ENCODE measurements around the gene MRPS5.
A peak's percentile ranks its signal among the peaks of the same experiment; 100 is the strongest.
"Not testable (repeated sequence)": the region's sequence is repeated elsewhere in the genome, so short reads cannot be mapped to it uniquely, and the experiment has no call there.

The MRPS5 gene

DNA sequence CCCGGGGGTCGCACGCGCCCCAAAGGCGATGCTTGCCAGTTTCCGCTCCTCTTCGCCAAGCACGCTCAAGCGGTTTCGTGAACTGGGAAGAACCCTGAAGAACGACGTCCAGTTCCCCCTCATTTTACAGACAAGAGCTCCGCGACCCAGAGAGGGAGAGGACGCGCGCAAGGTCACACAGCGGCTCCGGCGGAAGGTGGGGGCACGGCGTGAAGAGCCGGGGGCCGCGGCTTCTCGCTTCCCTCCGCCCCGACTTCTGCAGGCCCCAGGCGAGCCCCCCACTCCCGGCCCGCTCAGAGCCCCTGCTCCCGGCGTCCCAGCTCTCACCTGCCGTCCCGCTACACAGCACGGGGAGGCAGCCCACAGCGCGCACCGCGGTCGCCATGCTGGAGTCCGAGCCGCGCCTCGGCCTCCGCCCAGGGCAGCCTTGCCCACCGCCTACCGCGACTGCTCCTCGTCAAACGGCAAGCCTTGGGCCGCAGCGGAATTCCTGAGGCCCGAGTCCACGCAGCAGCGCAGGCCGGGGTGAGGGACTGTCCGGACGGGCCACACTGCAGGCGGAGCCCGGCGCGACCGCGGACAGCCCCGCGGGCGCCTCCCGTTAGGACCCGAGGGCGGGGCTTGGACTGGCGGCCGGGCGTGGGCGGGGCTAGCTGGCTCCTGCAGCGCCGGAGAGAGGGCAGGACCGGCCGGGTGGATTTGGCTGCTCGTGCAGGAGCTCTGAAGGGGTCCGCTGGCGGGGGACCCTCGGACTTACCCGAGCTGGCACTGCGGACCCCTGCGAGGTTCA, at the start of gene MRPS5:
Gene MRPS5 (minus strand): TSS at position 402 of the 790 bp plus-strand sequence. CDS start 17 bp downstream, at position 385.
- peak; percentile 74 to 86 for DNase-seq (ENCODE audit: low read depth in 1 of 2, low spot score in 1 of 2)

DNA sequence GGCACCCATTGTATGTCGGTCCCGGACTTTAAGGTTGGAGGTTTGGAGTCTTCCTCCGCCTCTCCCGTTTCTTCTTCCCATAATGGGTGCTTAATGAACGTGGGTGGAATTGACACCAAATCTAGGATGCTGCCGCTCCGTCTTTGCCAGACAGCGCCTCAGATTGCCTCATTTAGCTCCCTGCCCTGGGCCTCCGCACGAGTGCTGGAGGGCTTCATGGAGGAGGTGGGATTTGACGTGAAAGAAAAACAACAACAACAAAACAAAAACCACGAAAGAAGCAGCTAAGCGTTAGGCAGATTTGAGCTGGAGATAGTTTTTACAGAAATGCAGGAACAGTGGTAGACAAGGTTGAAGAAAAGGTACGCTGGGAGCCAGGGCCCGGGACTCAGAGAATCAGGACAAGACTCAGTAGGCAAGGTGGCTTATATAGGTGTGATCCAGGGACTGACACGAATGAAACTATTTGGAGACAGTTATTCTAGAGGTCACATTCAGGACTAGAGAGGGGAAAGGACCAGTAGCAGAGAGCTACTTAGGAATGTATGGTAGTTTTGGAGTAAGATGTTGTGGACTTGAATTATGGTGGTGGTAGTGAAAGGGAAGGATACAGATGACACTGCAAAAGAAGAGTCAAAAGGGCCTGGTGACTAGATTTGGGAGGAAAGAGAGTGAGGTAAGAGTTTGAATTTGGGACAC, 44.6 kb upstream of the MRPS5 start:
- DNase-seq (ENCODE audit: low read depth in 1 of 2, low spot score in 1 of 2): no peak

GRCh38 chr2:95165371-95166064, 43.9 kb upstream of the MRPS5 start, which contains the start of gene ZNF2:
TSS of gene ZNF2 (plus strand) at chr2:95165809. CDS start at chr2:95176227, 10,418 bp downstream.
- DNase-seq (ENCODE audit: low read depth in 1 of 2, low spot score in 1 of 2): peak; percentile 91

GRCh38 chr2:95165030-95165370, 43.4 kb upstream of the MRPS5 start:
- DNase-seq (ENCODE audit: low read depth in 1 of 2, low spot score in 1 of 2): no peak

DNA sequence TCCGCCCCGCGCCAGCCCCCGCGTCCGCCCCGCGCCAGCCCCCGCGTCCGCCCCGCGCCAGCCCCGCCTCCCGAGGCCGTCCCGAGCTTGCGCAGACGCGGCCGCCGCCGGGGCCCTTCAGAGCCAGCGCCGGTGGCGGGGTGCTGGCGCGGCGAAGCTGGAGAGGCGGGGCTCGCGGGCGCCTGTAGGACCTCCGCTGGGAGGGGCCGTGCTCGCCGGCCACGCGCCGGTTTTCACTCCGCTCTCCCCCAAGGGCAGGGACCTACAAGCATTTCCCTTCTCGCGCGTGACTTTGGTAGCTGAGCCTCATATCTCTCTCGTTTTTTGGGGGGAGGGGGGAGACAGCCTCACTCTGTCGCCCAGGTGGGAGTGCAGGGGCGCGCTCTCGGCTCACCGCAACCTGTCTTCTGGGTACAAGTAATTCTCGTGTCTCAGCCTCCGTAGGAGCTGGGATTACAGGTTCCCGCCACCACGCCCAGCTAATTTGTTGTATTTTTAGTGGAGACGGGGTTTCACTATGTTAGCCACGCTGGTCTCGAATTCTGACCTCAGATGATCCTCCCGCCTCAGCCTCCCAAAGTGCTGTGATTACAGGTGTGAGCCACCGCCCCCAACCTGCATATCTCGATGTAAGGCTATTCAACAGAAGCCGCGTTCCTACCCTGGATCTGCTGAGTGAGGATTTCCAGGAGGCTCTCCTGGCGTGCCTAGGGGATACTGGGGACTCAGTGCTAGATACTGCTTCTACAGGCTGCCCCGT, 38.3 kb upstream of the MRPS5 start, which contains the start of gene ZNF514:
Gene ZNF514 (minus strand): TSS at position 159 of the 760 bp plus-strand sequence. CDS start 6,595 bp downstream, outside the sequence.
- peak; percentile 60 to 63 for DNase-seq (ENCODE audit: low read depth in 1 of 2, low spot score in 1 of 2)

DNA sequence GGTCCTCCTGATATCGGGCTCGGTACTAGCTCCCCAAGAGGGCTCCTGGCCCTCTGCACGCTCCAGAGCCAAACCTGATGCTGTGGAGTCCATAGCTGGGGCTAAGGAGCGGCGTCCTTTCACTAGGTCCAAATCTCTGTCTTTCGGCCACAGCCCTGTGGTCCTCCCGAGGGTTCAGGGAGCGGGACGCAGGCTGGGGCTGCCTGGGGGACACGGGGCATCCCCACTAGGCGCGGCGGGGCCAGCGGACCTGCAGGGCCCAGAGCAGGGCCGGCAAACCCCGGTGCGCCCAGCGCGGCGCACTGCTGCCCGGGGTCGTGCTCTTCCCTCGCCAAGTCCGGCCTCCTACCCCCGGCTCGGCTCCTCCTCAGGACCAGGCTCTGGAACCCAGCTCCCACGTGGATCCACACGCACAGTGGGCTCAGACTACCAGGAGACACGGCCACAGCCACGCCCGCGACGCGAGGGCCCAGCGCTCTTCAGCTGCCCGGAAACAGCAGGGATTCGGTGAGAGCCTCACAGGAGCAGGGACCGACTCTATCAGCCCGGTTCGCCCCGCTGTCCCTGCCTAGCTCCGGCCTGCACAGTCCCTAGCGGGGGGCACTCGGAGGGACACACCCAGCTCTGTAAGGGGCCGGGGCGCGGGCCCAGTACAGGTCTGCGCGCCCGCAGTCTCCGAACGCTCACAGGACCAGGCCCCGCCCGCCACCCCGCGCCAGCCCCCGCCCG, 37.4 kb upstream of the MRPS5 start:
- no peak for DNase-seq (ENCODE audit: low read depth in 1 of 2, low spot score in 1 of 2)

DNA sequence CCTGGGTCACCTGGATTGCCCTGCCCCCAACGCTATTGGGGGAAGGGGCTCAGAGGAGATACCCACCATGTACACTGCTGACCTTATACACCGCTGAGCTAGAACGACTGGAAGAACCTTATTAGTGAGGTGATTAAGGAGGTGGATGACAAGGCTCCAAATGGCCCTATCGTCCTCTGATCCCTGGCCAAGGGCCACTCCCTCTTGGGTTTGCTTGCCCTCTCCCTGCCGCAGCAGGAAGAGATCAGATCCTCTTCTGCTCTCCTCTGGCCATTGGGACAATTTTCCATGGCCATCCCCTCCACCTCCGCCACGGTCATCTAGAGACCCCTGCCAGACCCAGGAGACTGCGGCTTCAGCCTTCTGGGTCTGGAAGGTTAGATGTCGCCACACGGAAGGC, 36.8 kb upstream of the MRPS5 start:
- no peak for DNase-seq (ENCODE audit: low read depth in 1 of 2, low spot score in 1 of 2)

DNA sequence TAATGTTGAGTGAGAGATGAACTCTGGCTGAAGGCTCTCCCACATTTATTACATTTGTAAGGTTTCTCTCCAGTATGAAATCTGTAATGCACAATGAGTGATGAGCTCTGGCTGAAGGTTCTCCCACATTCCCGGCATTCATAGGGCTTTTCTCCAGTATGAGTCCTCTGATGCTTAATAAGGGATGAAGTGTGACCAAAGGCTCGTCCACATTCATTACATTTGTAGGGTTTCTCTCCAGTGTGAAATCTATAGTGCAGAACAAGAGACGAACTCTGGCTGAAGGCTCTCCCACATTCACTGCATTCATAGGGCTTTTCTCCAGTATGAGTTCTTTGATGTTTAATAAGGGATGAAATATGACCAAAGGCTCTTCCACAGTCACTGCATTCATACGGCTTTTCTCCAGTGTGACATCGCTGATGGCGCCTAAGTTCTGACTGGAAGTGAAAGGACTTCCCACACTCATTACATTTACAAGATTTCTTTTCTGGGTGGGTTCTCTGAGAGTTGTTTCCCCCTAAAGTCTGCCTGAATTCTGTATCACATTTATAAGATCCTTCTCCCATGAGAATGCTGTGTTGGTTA, 27.9 kb upstream of the MRPS5 start:
- DNase-seq (ENCODE audit: low read depth in 1 of 2, low spot score in 1 of 2): no peak

- DNase-seq (ENCODE audit: low read depth in 1 of 2, low spot score in 1 of 2): no peak
Measured at GRCh38 chr2:95143838-95144237, 22.2 kb upstream of the MRPS5 start.

GRCh38 chr2:95138702-95139101, 17.1 kb upstream of the MRPS5 start:
- DNase-seq (ENCODE audit: low read depth in 1 of 2, low spot score in 1 of 2): no peak

GRCh38 chr2:95122197-95122551, 566 bp upstream of the MRPS5 start:
- DNase-seq (ENCODE audit: low read depth in 1 of 2, low spot score in 1 of 2): no peak

DNA sequence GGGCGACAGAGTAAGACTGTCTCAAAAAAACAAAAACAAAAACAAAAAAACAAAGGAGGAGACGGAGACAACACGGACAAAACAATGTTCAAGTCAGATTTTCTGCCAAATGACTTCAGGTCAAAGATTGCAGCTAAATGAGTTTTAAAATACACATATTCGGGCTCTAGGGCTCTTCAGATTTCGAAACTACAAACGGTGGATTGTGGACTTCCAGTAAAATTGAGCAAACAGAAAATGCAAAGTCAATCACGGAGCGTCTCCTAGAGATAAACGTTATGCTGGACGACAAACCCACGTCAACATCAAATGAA, 558 bp downstream of the MRPS5 start:
- no peak for DNase-seq (ENCODE audit: low read depth in 1 of 2, low spot score in 1 of 2)

GRCh38 chr2:95115418-95115817, 6.2 kb downstream of the MRPS5 start:
- DNase-seq (ENCODE audit: low read depth in 1 of 2, low spot score in 1 of 2): peak; percentile 43 to 45

GRCh38 chr2:95113464-95113863, 8.1 kb downstream of the MRPS5 start:
- DNase-seq (ENCODE audit: low read depth in 1 of 2, low spot score in 1 of 2): no peak

DNA sequence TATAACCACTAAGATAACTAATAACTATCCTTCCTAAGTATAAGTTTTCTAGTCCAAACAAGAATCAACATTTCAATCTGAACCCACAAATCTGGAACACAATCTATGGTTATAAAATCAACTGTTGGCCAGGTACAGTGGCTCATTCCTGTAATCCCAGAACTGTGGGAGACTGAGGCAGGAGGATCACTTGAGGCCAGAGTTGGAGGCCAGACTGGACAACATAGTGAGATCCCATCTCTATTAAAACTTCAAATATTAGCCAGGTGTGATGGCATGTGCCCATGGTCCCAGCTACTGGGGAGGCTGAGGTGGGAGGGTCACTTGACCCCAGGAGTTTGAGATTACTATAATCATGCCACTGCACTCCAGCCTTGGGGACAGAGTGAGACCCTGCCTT, 11.2 kb downstream of the MRPS5 start:
- DNase-seq (ENCODE audit: low read depth in 1 of 2, low spot score in 1 of 2): no peak

- no peak for DNase-seq (ENCODE audit: low read depth in 1 of 2, low spot score in 1 of 2)
Measured at GRCh38 chr2:95109260-95109659, 12.3 kb downstream of the MRPS5 start.

GRCh38 chr2:95106081-95106480, 15.5 kb downstream of the MRPS5 start:
- no peak for DNase-seq (ENCODE audit: low read depth in 1 of 2, low spot score in 1 of 2)

- DNase-seq (ENCODE audit: low read depth in 1 of 2, low spot score in 1 of 2): no peak
Measured at GRCh38 chr2:95104606-95105005, 17.0 kb downstream of the MRPS5 start.

GRCh38 chr2:95099910-95100309, 21.7 kb downstream of the MRPS5 start:
- no peak for DNase-seq (ENCODE audit: low read depth in 1 of 2, low spot score in 1 of 2)

DNA sequence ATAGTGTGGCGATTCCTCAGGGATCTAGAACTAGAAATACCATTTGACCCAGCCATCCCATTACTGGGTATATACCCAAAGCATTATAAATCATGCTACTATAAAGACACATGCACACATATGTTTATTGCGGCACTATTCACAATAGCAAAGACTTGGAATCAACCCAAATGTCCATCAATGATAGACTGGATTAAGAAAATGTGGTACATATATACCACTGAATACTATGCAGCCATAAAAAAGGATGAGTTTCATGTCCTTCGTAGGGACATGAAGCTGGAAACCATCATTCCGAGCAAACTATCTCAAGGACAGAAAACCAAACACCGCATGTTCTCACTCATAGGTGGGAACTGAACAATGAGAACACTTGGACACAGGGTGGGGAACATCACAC, 23.3 kb downstream of the MRPS5 start:
- not testable (repeated sequence) for DNase-seq (ENCODE audit: low read depth in 1 of 2, low spot score in 1 of 2)
